Epithelial cell of esophagus (primary cell): ENCODE results near the gene BIRC5.
A peak's percentile ranks its signal among the peaks of the same experiment; 100 is the strongest.

Source experiments
- DNase-seq: peaks from one replicate; pipeline ENCODE4 v3.0.0; 2010; ENCODE audit warnings: low read depth
- H3K4me3 ChIP-seq: 2 replicates; pipeline ENCODE4 v1.5.1; 2011; ENCODE audit warnings: mild to moderate bottlenecking, low read length, control low read depth
- TF ChIP-seq, protein P1 (sequence below): IDR thresholded peaks from 2 replicates; pipeline ENCODE4 v1.5.1; 2011; ENCODE audit warnings: low read depth, mild to moderate bottlenecking, low read length, control low read depth, inconsistent platforms; ENCODE audit not compliant: insufficient read depth; ENCODE audit errors: missing control alignments

BIRC5 gene

DNA sequence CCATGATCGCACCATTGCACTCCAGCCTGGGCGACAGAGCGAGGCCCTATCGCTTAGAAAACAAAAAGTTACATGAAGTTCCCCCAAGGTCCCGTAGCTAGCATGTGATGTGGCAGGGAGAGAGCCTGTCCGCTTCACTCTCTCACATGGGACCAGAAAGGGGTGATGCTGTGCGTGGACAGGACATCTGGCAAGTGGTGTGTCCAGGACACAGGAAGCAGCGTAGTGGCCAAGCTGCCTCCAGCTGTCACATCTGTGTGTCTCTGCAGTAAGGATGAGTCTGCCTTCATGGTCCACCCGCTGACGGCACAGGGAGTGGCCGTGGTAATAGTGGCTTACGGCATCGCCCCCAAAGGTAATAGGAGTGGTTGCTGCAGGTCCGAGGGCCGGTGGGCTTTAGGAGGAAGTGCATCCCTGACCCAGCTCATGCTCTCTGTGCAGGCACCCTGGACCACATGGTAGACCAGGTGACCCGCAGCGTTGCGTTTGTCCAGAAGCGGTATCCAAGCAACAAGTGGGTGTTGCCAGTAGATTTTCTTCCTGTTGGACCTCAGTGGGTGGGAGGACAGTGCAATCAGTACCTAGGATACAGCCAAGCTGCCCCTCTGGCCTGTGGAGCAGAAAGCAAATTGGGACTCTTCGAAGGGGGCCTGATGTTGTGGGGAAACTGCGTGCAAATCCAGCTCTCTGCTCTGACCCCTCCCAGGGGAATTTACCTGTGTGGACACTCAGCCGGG, 9.5 kb upstream of the BIRC5 start:
- TF ChIP-seq, protein P1, sequence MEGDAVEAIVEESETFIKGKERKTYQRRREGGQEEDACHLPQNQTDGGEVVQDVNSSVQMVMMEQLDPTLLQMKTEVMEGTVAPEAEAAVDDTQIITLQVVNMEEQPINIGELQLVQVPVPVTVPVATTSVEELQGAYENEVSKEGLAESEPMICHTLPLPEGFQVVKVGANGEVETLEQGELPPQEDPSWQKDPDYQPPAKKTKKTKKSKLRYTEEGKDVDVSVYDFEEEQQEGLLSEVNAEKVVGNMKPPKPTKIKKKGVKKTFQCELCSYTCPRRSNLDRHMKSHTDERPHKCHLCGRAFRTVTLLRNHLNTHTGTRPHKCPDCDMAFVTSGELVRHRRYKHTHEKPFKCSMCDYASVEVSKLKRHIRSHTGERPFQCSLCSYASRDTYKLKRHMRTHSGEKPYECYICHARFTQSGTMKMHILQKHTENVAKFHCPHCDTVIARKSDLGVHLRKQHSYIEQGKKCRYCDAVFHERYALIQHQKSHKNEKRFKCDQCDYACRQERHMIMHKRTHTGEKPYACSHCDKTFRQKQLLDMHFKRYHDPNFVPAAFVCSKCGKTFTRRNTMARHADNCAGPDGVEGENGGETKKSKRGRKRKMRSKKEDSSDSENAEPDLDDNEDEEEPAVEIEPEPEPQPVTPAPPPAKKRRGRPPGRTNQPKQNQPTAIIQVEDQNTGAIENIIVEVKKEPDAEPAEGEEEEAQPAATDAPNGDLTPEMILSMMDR: no peak
- H3K4me3 ChIP-seq: no peak overlapping the region
- no peak for DNase-seq

GRCh38 chr17:78205124-78205775, 8.8 kb upstream of the BIRC5 start:
- H3K4me3 ChIP-seq: no peak overlapping the region
- no peak for DNase-seq
- TF ChIP-seq, protein P1: no peak

GRCh38 chr17:78206298-78206697, 7.8 kb upstream of the BIRC5 start:
- no peak overlapping the region for H3K4me3 ChIP-seq
- DNase-seq: no peak
- TF ChIP-seq, protein P1: peak; percentile 9

- no peak overlapping the region for H3K4me3 ChIP-seq
- TF ChIP-seq, protein P1: no peak
- DNase-seq: no peak
Observed at GRCh38 chr17:78208486-78208885, 5.6 kb upstream of the BIRC5 start.

DNA sequence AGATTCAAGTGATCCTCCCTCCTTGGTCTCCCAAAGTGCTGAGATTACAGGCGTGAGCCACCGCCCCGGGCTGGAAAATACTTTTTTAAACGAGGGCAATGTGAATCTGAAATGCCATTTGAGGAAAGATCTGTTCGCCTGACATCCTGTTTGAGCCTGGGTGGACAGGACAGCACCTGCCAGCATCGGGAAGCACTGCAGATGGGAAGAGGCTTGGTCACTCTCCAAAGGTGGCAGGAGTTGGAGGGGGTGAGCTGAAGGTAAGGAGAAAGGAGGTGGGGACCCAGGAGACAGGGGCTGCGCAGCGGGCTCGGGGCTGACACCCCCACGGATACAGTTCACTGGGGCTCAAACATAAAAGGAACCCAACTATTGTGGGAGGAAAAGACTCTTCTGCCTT, 3.9 kb upstream of the BIRC5 start:
- TF ChIP-seq, protein P1: no peak
- no peak for DNase-seq
- no peak overlapping the region for H3K4me3 ChIP-seq

GRCh38 chr17:78211032-78211431, 3.0 kb upstream of the BIRC5 start:
- TF ChIP-seq, protein P1: no peak
- no peak overlapping the region for H3K4me3 ChIP-seq
- DNase-seq: no peak

- DNase-seq: no peak
- TF ChIP-seq, protein P1: no peak
- H3K4me3 ChIP-seq: peak overlapping the region; percentile 71
Observed at GRCh38 chr17:78214706-78215061, 631 bp downstream of the BIRC5 start.
